Endothelial cell of umbilical vein (primary cell): ENCODE results near the gene KHK. TPM values are rescaled to one million over a fixed set of nuclear protein-coding genes. Genes with fewer than 3 reads are reported as not detected.

Source experiments
- BruUV-seq: library from RNA; stranded (reverse); fragments of 400-500 nt; replicated peaks from 2 replicates; lab custom pipeline; 2021; lab: Mats Ljungman, UMichigan
- CTCF ChIA-PET: fragments of 300-600, 350-600 bp; sonication (Branson Sonifier 250); formaldehyde crosslinking; loops from one replicate; lab custom pipeline; 2021; ENCODE audit warnings: antibody characterized with exemption, inconsistent platforms; lab: Charles Lee
- POLR2A ChIA-PET: fragments of 300-600, 350-600 bp; sonication (Branson Sonifier 250); formaldehyde crosslinking; loops from one replicate; lab custom pipeline; 2021; ENCODE audit warnings: antibody characterized with exemption, inconsistent platforms; lab: Charles Lee
- DNase-seq: peaks from one replicate; pipeline ENCODE4 v3.0.0-alpha.2; 2011; ENCODE audit warnings: low read depth, low spot score
- FAIRE-seq: peaks from 2 replicates; lab custom pipeline; 2011; peaks lifted over from hg19 to GRCh38; lab: Jason Lieb, UNC
- H2AFZ ChIP-seq: 2 replicates; pipeline ENCODE4 v1.6.0; 2012; ENCODE audit warnings: low read depth, low read length, control low read depth, inconsistent platforms
- H3K27ac ChIP-seq: 2 replicates; pipeline ENCODE4 v1.5.1; 2011; ENCODE audit warnings: low read depth, mild to moderate bottlenecking, control low read depth, low read length, moderate library complexity; ENCODE audit not compliant: insufficient read depth
- H3K27me3 ChIP-seq, 2 experiments: 2 replicates each; pipeline versions ENCODE4 v1.6.0 to v1.6.1; 2011; ENCODE audit warnings: low read length in 2 of 2, mixed read lengths in 1 of 2; ENCODE audit not compliant: control insufficient read depth in 2 of 2, insufficient read depth in 2 of 2
- H3K36me3 ChIP-seq, 2 experiments: 2 replicates in 1 of 2; 3 replicates in 1 of 2; pipeline ENCODE4 v1.5.1; 2011; ENCODE audit warnings: low read length in 2 of 2, mild to moderate bottlenecking in 1 of 2, moderate library complexity in 1 of 2; ENCODE audit not compliant: control insufficient read depth in 2 of 2, insufficient read depth in 2 of 2; ENCODE audit errors: extremely low read depth in 1 of 2
- H3K4me1 ChIP-seq: 3 replicates; pipeline ENCODE4 v1.5.1; 2011; ENCODE audit warnings: mild to moderate bottlenecking, low read length; ENCODE audit not compliant: control insufficient read depth, insufficient read depth; ENCODE audit errors: extremely low read depth
- H3K4me2 ChIP-seq: 2 replicates; pipeline ENCODE4 v1.6.1; 2011; ENCODE audit warnings: low read length, control low read depth, mixed read lengths; ENCODE audit not compliant: insufficient read depth
- H3K4me3 ChIP-seq, 3 experiments: fragments of 200-600 bp in 1 of 3; sonication (generic), shearing (Covaris generic) in 1 of 3; replicated peaks in 1 of 3; 2 replicates each; pipeline ENCODE4 v1.5.1; 2011 to 2016; ENCODE audit warnings: control low read depth in 3 of 3, low read length in 3 of 3, mild to moderate bottlenecking in 2 of 3, inconsistent platforms in 1 of 3, low read depth in 1 of 3, moderate library complexity in 1 of 3; ENCODE audit not compliant: insufficient read depth in 1 of 3
- H3K79me2 ChIP-seq: 2 replicates; pipeline ENCODE4 v1.6.0; 2012; ENCODE audit warnings: low read length, inconsistent platforms; ENCODE audit not compliant: control insufficient read depth, insufficient read depth
- H3K9ac ChIP-seq: replicated peaks from 2 replicates; pipeline ENCODE3; 2011; ENCODE audit warnings: low read length, control low read depth; ENCODE audit not compliant: insufficient read depth; ENCODE audit errors: extremely low read depth
- H3K9me1 ChIP-seq: replicated peaks from 3 replicates; pipeline ENCODE4 v1.6.0; 2011; ENCODE audit warnings: mild to moderate bottlenecking, low read length; ENCODE audit not compliant: control insufficient read depth, insufficient read depth; ENCODE audit errors: extremely low read depth
- H3K9me3 ChIP-seq: replicated peaks from 2 replicates; pipeline ENCODE4 v1.5.1; 2012; ENCODE audit warnings: low read length, inconsistent platforms; ENCODE audit not compliant: control insufficient read depth, insufficient read depth
- H4K20me1 ChIP-seq: replicated peaks from 2 replicates; pipeline ENCODE3; 2011; ENCODE audit warnings: mild to moderate bottlenecking, low read length; ENCODE audit not compliant: control insufficient read depth, insufficient read depth; ENCODE audit errors: extremely low read depth
- EZH2 ChIP-seq: IDR thresholded peaks from 2 replicates; pipeline ENCODE4 v1.6.1; 2012; ENCODE audit warnings: borderline replicate concordance, low read depth, mild to moderate bottlenecking, moderate library complexity, low read length, inconsistent platforms; ENCODE audit not compliant: severe bottlenecking
- FOS ChIP-seq: IDR thresholded peaks from 2 replicates; pipeline ENCODE4 v1.6.1; 2011; ENCODE audit warnings: mild to moderate bottlenecking, low read length, moderate library complexity, borderline replicate concordance; ENCODE audit not compliant: insufficient read depth
- JUN ChIP-seq: IDR thresholded peaks from 2 replicates; pipeline ENCODE4 v1.6.1; 2011; ENCODE audit warnings: borderline replicate concordance, low read depth; ENCODE audit not compliant: insufficient read length, insufficient read depth
- MYC ChIP-seq: IDR thresholded peaks from one replicate; pipeline ENCODE4 v1.6.1; 2011; ENCODE audit warnings: mild to moderate bottlenecking, low read depth, low read length
- POLR2A ChIP-seq: IDR thresholded peaks from 2 replicates; pipeline ENCODE4 v1.6.1; 2012; ENCODE audit warnings: low read depth, mild to moderate bottlenecking, control low read depth, low read length
- POLR2AphosphoS5 ChIP-seq: IDR thresholded peaks from 2 replicates; pipeline ENCODE4 v1.6.1; 2012; ENCODE audit warnings: low read depth, mild to moderate bottlenecking, control low read depth, low read length, moderate library complexity; ENCODE audit not compliant: insufficient read depth
- dilution Hi-C: fragments of 300-500 bp; cut with MboI; formaldehyde crosslinking; loops from one replicate; pipeline ENCODE4 v1.15.0; 2019; ENCODE audit warnings: low sequenced_read_pairs; ENCODE audit not compliant: extremely low pct_ligation_motif_present
- intact Hi-C: fragments of 100-400 bp; cut with micrococcal nuclease; formaldehyde crosslinking; loops from one replicate; pipeline ENCODE4 v1.10.0; 2022
- polyA plus RNA-seq, 4 experiments: library from polyadenylated mRNA; depleted of rRNA in 3 of 4; stranded (reverse) in 3 of 4; unstranded in 1 of 4; fragments of >200 nt; gene quantifications; 2 replicates each; pipeline versions ENCODE4 v1.2.1 to v1.2.3, GENCODE V29; 2011 to 2012; ENCODE audit warnings: missing spikeins in 1 of 4
- total RNA-seq: library from RNA; stranded (reverse); gene quantifications from 2 replicates; pipeline ENCODE4 v1.2.3, GENCODE V29; 2021
- TF ChIP-seq, protein P1 (sequence below), 2 donors: IDR thresholded peaks; 1 replicate in 1 of 2; 2 replicates in 1 of 2; pipeline ENCODE4 v1.5.1; 2011; ENCODE audit warnings: low read length in 2 of 2, mild to moderate bottlenecking in 2 of 2, moderate library complexity in 2 of 2, control low read depth in 1 of 2, inconsistent platforms in 1 of 2, low read depth in 1 of 2; ENCODE audit not compliant: insufficient read depth in 1 of 2; ENCODE audit errors: extremely low read depth in 1 of 2

KHK gene
- total and polyA plus RNA-seq, 2 donors (not counting 3 experiments of a cell fraction or from before 2014, with no cell fraction given), result 2.9 to 4.4 TPM

DNA sequence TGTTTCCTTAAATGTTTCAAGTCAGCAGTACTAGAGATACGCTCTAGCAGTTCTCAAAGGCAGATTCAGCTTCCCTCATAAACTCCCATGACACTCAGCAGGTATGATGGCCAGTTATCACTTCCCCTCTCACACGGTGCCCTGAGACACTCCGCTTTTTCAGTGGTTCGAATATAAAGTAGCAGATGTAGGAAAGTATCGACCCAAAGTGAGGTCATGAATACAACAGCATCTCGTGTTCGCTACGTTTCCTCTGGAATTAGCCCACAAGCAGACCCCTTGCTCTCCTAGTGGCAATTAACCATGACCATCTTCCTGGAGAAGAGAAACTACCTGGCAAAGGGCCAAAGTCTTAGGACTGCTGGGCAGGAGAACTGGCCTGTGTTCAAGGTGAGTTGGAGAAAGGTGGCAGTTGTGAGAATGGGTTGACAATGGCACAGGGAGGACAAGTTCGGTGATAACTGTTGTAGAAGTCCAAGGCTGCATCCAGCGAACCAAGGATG lies 44.4 kb upstream of the KHK start:
- intact Hi-C loops (no loop called here), dilution Hi-C loops (no loop called here)
- no peaks in the 10 kb centered on the region for H4K20me1 ChIP-seq
- H3K4me3 ChIP-seq, result no peak overlapping the region
- no peak overlapping the region for H3K27ac ChIP-seq
- CTCF ChIA-PET, result interaction anchor here (1.6 kb wide), 1 partner anchor 45 kb away, joined by 3 read pairs; the partner anchor contains the start of gene KHK
- BruUV-seq, result no TSS peak
- no peaks in the 10 kb centered on the region for H3K9me1 ChIP-seq
- POLR2A ChIA-PET, result no interaction called here
- no peak for FAIRE-seq
- no peak overlapping the region for H3K9ac ChIP-seq
- no peak for DNase-seq
- H3K9me3 ChIP-seq, result no peaks in the 10 kb centered on the region
- H2AFZ ChIP-seq, result no peak overlapping the region
- no peaks in the 10 kb centered on the region for H3K79me2 ChIP-seq
- no peaks in the 10 kb centered on the region for H3K4me1 ChIP-seq
- no peaks in the 10 kb centered on the region for H3K27me3 ChIP-seq
- peaks cover 26 to 45% of the 10 kb centered on the region in 2 experiments for H3K36me3 ChIP-seq
- H3K4me2 ChIP-seq, result no peak overlapping the region
- TF ChIP-seq JUN, result no peak
- TF ChIP-seq POLR2A, result no peak
- TF ChIP-seq FOS, result no peak
- no peak for TF ChIP-seq POLR2AphosphoS5
- TF ChIP-seq, protein P1, sequence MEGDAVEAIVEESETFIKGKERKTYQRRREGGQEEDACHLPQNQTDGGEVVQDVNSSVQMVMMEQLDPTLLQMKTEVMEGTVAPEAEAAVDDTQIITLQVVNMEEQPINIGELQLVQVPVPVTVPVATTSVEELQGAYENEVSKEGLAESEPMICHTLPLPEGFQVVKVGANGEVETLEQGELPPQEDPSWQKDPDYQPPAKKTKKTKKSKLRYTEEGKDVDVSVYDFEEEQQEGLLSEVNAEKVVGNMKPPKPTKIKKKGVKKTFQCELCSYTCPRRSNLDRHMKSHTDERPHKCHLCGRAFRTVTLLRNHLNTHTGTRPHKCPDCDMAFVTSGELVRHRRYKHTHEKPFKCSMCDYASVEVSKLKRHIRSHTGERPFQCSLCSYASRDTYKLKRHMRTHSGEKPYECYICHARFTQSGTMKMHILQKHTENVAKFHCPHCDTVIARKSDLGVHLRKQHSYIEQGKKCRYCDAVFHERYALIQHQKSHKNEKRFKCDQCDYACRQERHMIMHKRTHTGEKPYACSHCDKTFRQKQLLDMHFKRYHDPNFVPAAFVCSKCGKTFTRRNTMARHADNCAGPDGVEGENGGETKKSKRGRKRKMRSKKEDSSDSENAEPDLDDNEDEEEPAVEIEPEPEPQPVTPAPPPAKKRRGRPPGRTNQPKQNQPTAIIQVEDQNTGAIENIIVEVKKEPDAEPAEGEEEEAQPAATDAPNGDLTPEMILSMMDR (IDR thresholded peaks at IDR 0.05; ENCODE audit: extremely low read depth in 1 of 2, insufficient read depth in 1 of 2, low read depth in 1 of 2, low read length in 2 of 2), result no peak
- no peak for TF ChIP-seq EZH2
- TF ChIP-seq MYC, result no peak
